Smooth muscle cell (in vitro differentiated cells): ENCODE measurements around the gene RFC5. TPM values are rescaled to one million over a fixed set of nuclear protein-coding genes. Genes with fewer than 3 reads are reported as not detected.

ENCODE experiments used
- DNase-seq: peaks from one replicate; lab custom pipeline; 2025; ENCODE audit not compliant: unreplicated experiment; lab: John Stamatoyannopoulos, UW
- H2AFZ ChIP-seq: fragments of 200-600 bp; sonication (generic); 2 replicates; pipeline ENCODE4 v1.6.0; 2016; ENCODE audit warnings: antibody characterized with exemption, low read depth, mild to moderate bottlenecking
- H3F3A ChIP-seq: fragments of 200-600 bp; sonication (generic); 2 replicates; pipeline ENCODE4 v1.6.0; 2017; ENCODE audit warnings: antibody characterized with exemption, low read depth
- H3K27ac ChIP-seq: fragments of 200-600 bp; sonication (generic); 2 replicates; pipeline ENCODE4 v1.5.1; 2016; ENCODE audit warnings: low read depth, mild to moderate bottlenecking
- H3K27me3 ChIP-seq: fragments of 200-600 bp; sonication (generic); 2 replicates; pipeline ENCODE4 v1.6.1; 2016; ENCODE audit warnings: low read depth, mild to moderate bottlenecking
- H3K36me3 ChIP-seq: fragments of 200-600 bp; sonication (generic); 2 replicates; pipeline ENCODE4 v1.5.1; 2016; ENCODE audit warnings: low read depth
- H3K4me1 ChIP-seq: fragments of 200-600 bp; sonication (generic); 2 replicates; pipeline ENCODE4 v1.5.1; 2016; ENCODE audit warnings: low read depth
- H3K4me2 ChIP-seq: fragments of 200-600 bp; sonication (generic); 2 replicates; pipeline ENCODE4 v1.6.0; 2016; ENCODE audit warnings: mild to moderate bottlenecking
- H3K4me3 ChIP-seq: fragments of 200-600 bp; sonication (generic); 2 replicates; pipeline ENCODE4 v1.5.1; 2016; ENCODE audit warnings: mild to moderate bottlenecking
- H3K79me2 ChIP-seq: fragments of 200-600 bp; sonication (generic); 2 replicates; pipeline ENCODE4 v1.6.0; 2016; ENCODE audit warnings: low read depth, mild to moderate bottlenecking
- H3K9ac ChIP-seq: fragments of 200-600 bp; sonication (generic); 2 replicates; pipeline ENCODE4 v1.6.0; 2016; ENCODE audit warnings: low read depth
- H3K9me3 ChIP-seq: fragments of 200-600 bp; sonication (generic); replicated peaks from 2 replicates; pipeline ENCODE4 v1.5.1; 2016; ENCODE audit warnings: low read depth
- H4K20me1 ChIP-seq: fragments of 200-600 bp; sonication (generic); 2 replicates; pipeline ENCODE4 v1.6.0; 2016; ENCODE audit warnings: low read depth
- CTCF ChIP-seq: fragments of 200-600 bp; sonication (generic); IDR thresholded peaks from 2 replicates; pipeline ENCODE4 v1.5.1; 2017; ENCODE audit warnings: borderline replicate concordance, mild to moderate bottlenecking, antibody characterized with exemption; ENCODE audit not compliant: insufficient read depth, poor library complexity, severe bottlenecking
- WGBS: methylation state at CpG from one replicate; pipeline ENCODE4 v1.1.7; 2016; ENCODE audit warnings: low lambda C conversion rate; 5-methylcytosine and 5-hydroxymethylcytosine counted together
- polyA plus RNA-seq: library from polyadenylated mRNA; unstranded; fragments of >200 nt; fragmentation: Nextera tagmentation; extraction: Ambion mirVana; gene quantifications from 2 replicates; pipeline ENCODE4 v1.2.1, GENCODE V29; 2016
- total RNA-seq: library from RNA; depleted of rRNA; stranded (reverse); fragments of >200 nt; gene quantifications from 2 replicates; pipeline ENCODE4 v1.2.3, GENCODE V29; 2014

The RFC5 gene
- total and polyA plus RNA-seq, 2 experiments from 2014 or later: 16.4 to 27.1 TPM

GRCh38 chr12:118042091-118042490 lies 25.6 kb downstream of the RFC5 start:
- no peak overlapping the region for H3K9ac ChIP-seq
- no peaks in the 10 kb centered on the region for H3K27me3 ChIP-seq

DNA sequence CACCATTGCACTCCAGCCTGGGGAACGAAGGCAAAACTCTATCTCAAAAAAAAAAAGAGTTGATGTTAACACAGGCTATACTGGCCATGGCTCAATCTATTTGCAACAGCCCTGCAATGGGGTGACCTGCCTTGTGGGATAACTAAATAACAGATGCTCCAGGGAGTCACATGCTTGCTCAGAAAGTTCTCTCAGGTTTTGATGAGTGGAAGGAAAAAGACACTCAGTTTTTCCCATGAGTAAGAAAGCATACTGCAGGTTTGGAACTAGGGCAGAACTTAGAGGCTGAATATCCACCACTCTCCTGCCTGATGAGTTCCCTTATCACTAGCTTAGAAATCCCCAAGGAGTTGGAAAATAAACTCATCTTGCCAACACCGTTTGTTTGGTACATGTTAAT lies 27.6 kb downstream of the RFC5 start:
- Histone ChIP-seq H3K27ac (no peak overlapping the region), H2AFZ (no peak overlapping the region)
- WGBS: 100% methylated on average over 2 of the region's 2 CpGs

More at GRCh38 chr12:118042091-118042490, 25.6 kb downstream of the RFC5 start:
- no peak for TF ChIP-seq CTCF
- no peak for DNase-seq
- H3K4me3 ChIP-seq: no peak overlapping the region
- H3K9me3 ChIP-seq: no peaks in the 10 kb centered on the region
- no peak overlapping the region for H3K27ac ChIP-seq
- no peaks in the 10 kb centered on the region for H3F3A ChIP-seq
- no peak overlapping the region for H3K4me2 ChIP-seq
- peaks cover 5% of the 10 kb centered on the region for H3K36me3 ChIP-seq
- H3K4me1 ChIP-seq: no peaks in the 10 kb centered on the region
- H2AFZ ChIP-seq: no peak overlapping the region
- peaks cover 2% of the 10 kb centered on the region for H3K79me2 ChIP-seq
- WGBS: 99% methylated on average over 4 of the region's 4 CpGs
- peaks cover 41% of the 10 kb centered on the region for H4K20me1 ChIP-seq

DNA sequence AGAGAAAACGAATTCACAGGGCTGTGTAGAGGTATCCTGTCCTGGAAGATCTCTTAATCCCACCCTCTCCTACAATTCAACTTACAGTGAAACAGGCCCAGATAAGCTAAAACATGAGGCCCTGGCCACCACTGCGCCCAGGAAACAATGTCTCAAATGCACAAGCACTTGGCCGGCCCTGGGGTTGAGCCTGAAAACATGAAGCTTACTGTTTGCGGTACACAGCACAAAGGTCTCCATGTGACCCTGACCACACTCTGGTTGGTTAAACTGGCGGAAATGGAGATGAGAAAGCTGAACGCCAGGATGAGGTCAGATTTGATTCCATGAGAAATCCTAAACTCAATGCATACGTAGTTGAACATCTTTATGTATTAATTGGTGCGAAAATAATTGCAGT lies 28.1 kb downstream of the RFC5 start:
- H3K4me1 ChIP-seq: no peaks in the 10 kb centered on the region
- H3K4me3 ChIP-seq: no peak overlapping the region
- DNase-seq: no peak
- H3K27me3 ChIP-seq: no peaks in the 10 kb centered on the region
- H2AFZ ChIP-seq: no peak overlapping the region
- peaks cover 61% of the 10 kb centered on the region for H4K20me1 ChIP-seq
- H3K36me3 ChIP-seq: no peaks in the 10 kb centered on the region
- H3F3A ChIP-seq: no peaks in the 10 kb centered on the region
- no peak overlapping the region for H3K9ac ChIP-seq
- H3K4me2 ChIP-seq: no peak overlapping the region
- no peaks in the 10 kb centered on the region for H3K9me3 ChIP-seq
- no peak overlapping the region for H3K27ac ChIP-seq
- WGBS: 98% methylated on average over 8 of the region's 8 CpGs
- peaks cover 13% of the 10 kb centered on the region for H3K79me2 ChIP-seq
- no peak for TF ChIP-seq CTCF

More for the DNA sequence above, 27.6 kb downstream of the RFC5 start:
- Histone ChIP-seq H3K4me3 (no peak overlapping the region), H3K9ac (no peak overlapping the region), H3K9me3 (no peaks in the 10 kb centered on the region), H3K27me3 (no peaks in the 10 kb centered on the region), H3F3A (no peaks in the 10 kb centered on the region), H3K4me1 (no peaks in the 10 kb centered on the region), H4K20me1 (peaks cover 56% of the 10 kb centered on the region), H3K36me3 (no peaks in the 10 kb centered on the region), H3K4me2 (no peak overlapping the region), H3K79me2 (peaks cover 8% of the 10 kb centered on the region)
- no peak for DNase-seq
- no peak for TF ChIP-seq CTCF

GRCh38 chr12:118046430-118046829 lies 29.9 kb downstream of the RFC5 start:
- Histone ChIP-seq H3K4me2 (no peak overlapping the region), H3F3A (no peaks in the 10 kb centered on the region), H2AFZ (no peak overlapping the region), H4K20me1 (peaks cover 74% of the 10 kb centered on the region), H3K9me3 (no peaks in the 10 kb centered on the region), H3K4me1 (no peaks in the 10 kb centered on the region), H3K9ac (no peak overlapping the region), H3K36me3 (no peaks in the 10 kb centered on the region), H3K4me3 (no peak overlapping the region), H3K27ac (no peak overlapping the region), H3K27me3 (no peaks in the 10 kb centered on the region), H3K79me2 (peaks cover 31% of the 10 kb centered on the region)
- WGBS: 97% methylated on average over 4 of the region's 4 CpGs
- no peak for TF ChIP-seq CTCF
- no peak for DNase-seq
